NOMO-1 (cell line): ENCODE data around the gene OR7D2.
A peak's percentile ranks its signal among the peaks of the same experiment; 100 is the strongest.

Source experiments
- DNase-seq, 2 experiments: peaks; one replicate each; lab custom pipeline; 2025; ENCODE audit not compliant: unreplicated experiment in 2 of 2; lab: John Stamatoyannopoulos, UW

OR7D2 gene

GRCh38 chr19:9178901-9179300, at the start of gene OR7D2:
Gene OR7D2, plus strand, starts transcription at chr19:9178979. Its CDS starts 6,803 bp downstream, at chr19:9185782.
- no peak for DNase-seq

GRCh38 chr19:9130965-9131364, 47.8 kb upstream of the OR7D2 start:
- DNase-seq: peak; percentile 35 to 59

- no peak for DNase-seq
Observed at GRCh38 chr19:9132422-9132821, 46.4 kb upstream of the OR7D2 start.

GRCh38 chr19:9139609-9140158, 39.1 kb upstream of the OR7D2 start:
- DNase-seq: no peak

GRCh38 chr19:9140159-9140874, 38.5 kb upstream of the OR7D2 start, which contains the start of gene ZNF317:
Gene ZNF317, plus strand, starts transcription at chr19:9140397. Its CDS starts 15,620 bp downstream, at chr19:9156017.
- peak; percentile 79 to 93 for DNase-seq

- DNase-seq: no peak
Observed at GRCh38 chr19:9144920-9145319, 33.9 kb upstream of the OR7D2 start.

- DNase-seq: no peak
Observed at GRCh38 chr19:9146882-9147281, 31.9 kb upstream of the OR7D2 start.

- no peak for DNase-seq
Observed at GRCh38 chr19:9148697-9149096, 30.1 kb upstream of the OR7D2 start.

- DNase-seq: no peak
Observed at GRCh38 chr19:9149997-9150396, 28.8 kb upstream of the OR7D2 start.

GRCh38 chr19:9150650-9151049, 28.1 kb upstream of the OR7D2 start:
- no peak for DNase-seq

GRCh38 chr19:9151367-9151766, 27.4 kb upstream of the OR7D2 start:
- DNase-seq: no peak

GRCh38 chr19:9155591-9155990, 23.2 kb upstream of the OR7D2 start:
- DNase-seq: no peak

- no peak for DNase-seq
Observed at GRCh38 chr19:9156304-9156703, 22.5 kb upstream of the OR7D2 start.

GRCh38 chr19:9159891-9160290, 18.9 kb upstream of the OR7D2 start:
- no peak for DNase-seq

GRCh38 chr19:9161427-9161826, 17.4 kb upstream of the OR7D2 start:
- no peak for DNase-seq

GRCh38 chr19:9165261-9165660, 13.5 kb upstream of the OR7D2 start:
- no peak for DNase-seq

- DNase-seq: no peak
Observed at GRCh38 chr19:9166846-9167245, 11.9 kb upstream of the OR7D2 start.

GRCh38 chr19:9171393-9171991, 7.3 kb upstream of the OR7D2 start:
- no peak for DNase-seq

- DNase-seq: no peak
Observed at GRCh38 chr19:9175326-9175725, 3.5 kb upstream of the OR7D2 start.

GRCh38 chr19:9183000-9183399, 4.2 kb downstream of the OR7D2 start:
- no peak for DNase-seq

GRCh38 chr19:9187191-9187590, 8.4 kb downstream of the OR7D2 start:
- DNase-seq: no peak

GRCh38 chr19:9189535-9189934, 10.8 kb downstream of the OR7D2 start:
- DNase-seq: no peak
